Measurements from ENCODE around the gene LNX2. TPM values are rescaled to one million over a fixed set of nuclear protein-coding genes. Genes with fewer than 3 reads are reported as not detected.

The LNX2 gene
- total RNA-seq, 1 donor from 2014 or later, result 15.1 TPM

DNA sequence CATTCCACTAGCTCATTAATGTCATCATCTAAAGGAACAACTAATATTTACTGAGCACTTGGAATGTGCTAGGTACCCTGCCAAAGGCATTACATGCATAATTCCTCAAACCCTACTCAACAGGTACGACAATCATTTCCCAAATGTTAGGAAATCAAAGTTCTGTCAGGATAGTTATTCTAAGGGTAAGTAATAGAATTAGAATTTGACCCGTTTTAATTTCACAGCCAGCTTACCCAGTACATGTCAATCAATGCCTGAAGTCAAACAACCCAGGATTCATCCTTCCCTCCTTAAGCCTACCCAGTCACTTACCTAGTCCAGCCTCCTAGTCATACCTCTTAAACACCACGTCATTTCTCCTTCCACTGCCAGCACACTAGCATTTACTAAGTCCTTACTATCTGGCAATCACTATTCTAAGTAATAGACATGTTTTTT, 2.4 kb downstream of the LNX2 start:
- no peak overlapping the region for H3K27ac ChIP-seq
- peaks cover 10% of the 10 kb centered on the region for H3K27me3 Mint-ChIP-seq (ENCODE audit: insufficient read depth, low read depth)

DNA sequence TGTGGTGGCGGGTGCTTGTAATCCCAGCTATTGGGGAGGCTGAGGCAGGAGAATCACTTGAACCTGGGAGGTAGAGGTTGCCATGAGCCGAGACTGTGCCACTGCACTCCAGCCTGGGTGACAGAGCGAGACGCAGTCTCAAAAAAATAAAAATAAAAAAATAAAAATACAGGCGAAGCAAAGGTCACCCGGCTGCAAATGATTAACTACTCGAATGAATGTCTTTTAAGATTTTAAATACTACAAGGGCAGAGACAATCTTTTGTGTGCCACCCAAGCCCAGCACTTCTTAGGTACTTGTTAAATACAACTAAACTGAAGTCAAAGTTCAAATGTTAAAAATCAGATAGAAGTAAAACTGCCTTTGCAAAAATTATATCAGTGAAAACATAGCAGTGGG, 6.7 kb downstream of the LNX2 start:
- Histone ChIP-seq H3K9ac (no peak overlapping the region), H3K27me3 (no peaks in the 10 kb centered on the region), H4K20me1 (ENCODE audit: low read depth) (peaks cover 10% of the 10 kb centered on the region), H3K36me3 (no peaks in the 10 kb centered on the region), H3F3A (ENCODE audit: low read depth) (no peaks in the 10 kb centered on the region), H3K4me3 (no peak overlapping the region), H3K79me2 (ENCODE audit: low read depth) (peaks cover 91% of the 10 kb centered on the region), H3K4me1 (peaks cover 6% of the 10 kb centered on the region), H3K4me2 (no peak overlapping the region), H3K27ac (no peak overlapping the region), H3K9me3 (ENCODE audit: low read depth) (no peaks in the 10 kb centered on the region), H2AFZ (replicated peaks) (no peak overlapping the region)
- H3K4me1 Mint-ChIP-seq, result peaks cover 2% of the 10 kb centered on the region
- peaks cover 7% of the 10 kb centered on the region for H3K36me3 Mint-ChIP-seq
- H3K27me3 Mint-ChIP-seq (ENCODE audit: insufficient read depth, low read depth), result peaks cover 5% of the 10 kb centered on the region
- DNase-seq (ENCODE audit: low spot score), result no peak
- TF ChIP-seq EZH2 (IDR thresholded peaks at IDR 0.05), result no peak
- no peak overlapping the region for H3K27ac Mint-ChIP-seq
- no peak overlapping the region for H3K4me3 Mint-ChIP-seq
- H3K9me3 Mint-ChIP-seq, result peaks cover 2% of the 10 kb centered on the region

More for the DNA sequence above, 2.4 kb downstream of the LNX2 start:
- Mint-ChIP-seq H3K9me3 (peaks cover under 1% of the 10 kb centered on the region), H3K27ac (no peak overlapping the region), H3K36me3 (peaks cover 9% of the 10 kb centered on the region), H3K4me3 (no peak overlapping the region), H3K4me1 (peaks cover 22% of the 10 kb centered on the region)
- peaks cover 32% of the 10 kb centered on the region for H4K20me1 ChIP-seq (ENCODE audit: low read depth)
- H3K9ac ChIP-seq, result no peak overlapping the region
- H3K79me2 ChIP-seq (ENCODE audit: low read depth), result peaks cover 82% of the 10 kb centered on the region
- no peaks in the 10 kb centered on the region for H3K9me3 ChIP-seq (ENCODE audit: low read depth)
- H3K4me2 ChIP-seq, result peak overlapping the region; percentile 9
- H3K27me3 ChIP-seq, result no peaks in the 10 kb centered on the region
- no peak overlapping the region for H3K4me3 ChIP-seq
- no peak overlapping the region for H2AFZ ChIP-seq (replicated peaks)
- H3F3A ChIP-seq (ENCODE audit: low read depth), result peaks cover 20% of the 10 kb centered on the region
- H3K36me3 ChIP-seq, result peaks cover under 1% of the 10 kb centered on the region
- DNase-seq (ENCODE audit: low spot score), result no peak
- peaks cover 20% of the 10 kb centered on the region for H3K4me1 ChIP-seq
- no peak for TF ChIP-seq EZH2phosphoT487 (IDR thresholded peaks at IDR 0.05)
- TF ChIP-seq, protein P1, sequence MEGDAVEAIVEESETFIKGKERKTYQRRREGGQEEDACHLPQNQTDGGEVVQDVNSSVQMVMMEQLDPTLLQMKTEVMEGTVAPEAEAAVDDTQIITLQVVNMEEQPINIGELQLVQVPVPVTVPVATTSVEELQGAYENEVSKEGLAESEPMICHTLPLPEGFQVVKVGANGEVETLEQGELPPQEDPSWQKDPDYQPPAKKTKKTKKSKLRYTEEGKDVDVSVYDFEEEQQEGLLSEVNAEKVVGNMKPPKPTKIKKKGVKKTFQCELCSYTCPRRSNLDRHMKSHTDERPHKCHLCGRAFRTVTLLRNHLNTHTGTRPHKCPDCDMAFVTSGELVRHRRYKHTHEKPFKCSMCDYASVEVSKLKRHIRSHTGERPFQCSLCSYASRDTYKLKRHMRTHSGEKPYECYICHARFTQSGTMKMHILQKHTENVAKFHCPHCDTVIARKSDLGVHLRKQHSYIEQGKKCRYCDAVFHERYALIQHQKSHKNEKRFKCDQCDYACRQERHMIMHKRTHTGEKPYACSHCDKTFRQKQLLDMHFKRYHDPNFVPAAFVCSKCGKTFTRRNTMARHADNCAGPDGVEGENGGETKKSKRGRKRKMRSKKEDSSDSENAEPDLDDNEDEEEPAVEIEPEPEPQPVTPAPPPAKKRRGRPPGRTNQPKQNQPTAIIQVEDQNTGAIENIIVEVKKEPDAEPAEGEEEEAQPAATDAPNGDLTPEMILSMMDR (IDR thresholded peaks at IDR 0.05), result no peak
- no peak for TF ChIP-seq EZH2 (IDR thresholded peaks at IDR 0.05)

DNA sequence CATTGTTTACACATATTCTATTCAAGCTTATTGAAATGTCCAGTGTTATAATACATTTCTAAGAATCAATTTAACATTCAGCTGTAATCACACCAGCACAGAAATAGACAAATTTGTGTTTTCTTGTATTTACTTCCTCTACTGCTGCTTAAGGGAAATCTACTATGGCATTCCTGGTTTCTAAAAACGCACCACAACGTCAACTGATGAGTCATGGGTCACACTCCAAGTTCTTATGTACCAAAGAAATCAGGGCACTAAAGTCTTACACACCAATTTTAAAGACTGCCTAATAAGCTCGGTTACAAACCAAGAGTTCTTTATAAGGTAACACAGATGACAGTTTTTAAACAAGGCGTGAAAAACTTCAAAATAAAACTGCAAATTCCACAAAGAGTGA, 13.2 kb downstream of the LNX2 start:
- no peaks in the 10 kb centered on the region for H3K9me3 ChIP-seq (ENCODE audit: low read depth)
- no peak overlapping the region for H3K4me3 Mint-ChIP-seq
- no peak overlapping the region for H3K27ac ChIP-seq
- H3K4me2 ChIP-seq, result no peak overlapping the region
- peaks cover under 1% of the 10 kb centered on the region for H3K27me3 Mint-ChIP-seq (ENCODE audit: insufficient read depth, low read depth)
- no peaks in the 10 kb centered on the region for H3K27me3 ChIP-seq
- H3K9ac ChIP-seq, result no peak overlapping the region
- TF ChIP-seq EZH2phosphoT487 (IDR thresholded peaks at IDR 0.05), result no peak
- TF ChIP-seq, protein P1 (IDR thresholded peaks at IDR 0.05), result no peak
- no peak for TF ChIP-seq EZH2 (IDR thresholded peaks at IDR 0.05)
- H3K4me1 ChIP-seq, result peaks cover 4% of the 10 kb centered on the region
- no peak overlapping the region for H2AFZ ChIP-seq (replicated peaks)
- peaks cover 3% of the 10 kb centered on the region for H3K4me1 Mint-ChIP-seq
- H3K9me3 Mint-ChIP-seq, result no peaks in the 10 kb centered on the region
- H3K27ac Mint-ChIP-seq, result no peak overlapping the region
- no peaks in the 10 kb centered on the region for H4K20me1 ChIP-seq (ENCODE audit: low read depth)
- H3K4me3 ChIP-seq, result no peak overlapping the region
- DNase-seq (ENCODE audit: low spot score), result no peak
- H3K36me3 ChIP-seq, result no peaks in the 10 kb centered on the region
- peaks cover 52% of the 10 kb centered on the region for H3K79me2 ChIP-seq (ENCODE audit: low read depth)
- H3F3A ChIP-seq (ENCODE audit: low read depth), result no peaks in the 10 kb centered on the region
- H3K36me3 Mint-ChIP-seq, result no peaks in the 10 kb centered on the region

DNA sequence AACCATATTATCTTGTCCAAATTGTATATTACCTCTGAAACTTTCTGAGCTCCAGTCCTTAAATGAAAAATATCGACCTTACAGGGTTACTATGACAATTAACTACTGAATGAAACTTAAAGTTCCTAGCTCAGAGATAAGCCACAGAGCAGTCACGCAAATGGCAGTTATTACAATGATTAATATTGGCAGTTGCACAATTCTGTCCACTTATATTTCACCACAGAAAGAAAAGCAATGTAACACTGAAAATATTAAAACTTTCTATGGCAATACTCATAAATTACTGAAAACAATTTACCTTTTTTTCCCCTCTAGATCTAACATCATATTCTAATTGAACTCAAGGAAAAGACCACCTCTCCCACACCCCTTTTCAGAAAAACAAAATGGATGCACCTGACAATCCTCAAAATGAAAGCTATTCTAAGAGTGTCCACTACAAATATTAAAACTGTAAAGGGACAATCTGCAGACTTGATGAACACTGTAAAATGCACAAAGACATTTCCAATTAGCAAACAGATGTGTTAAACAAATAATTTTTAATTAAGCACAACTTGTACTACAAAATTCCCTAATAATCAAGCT, 14.6 kb downstream of the LNX2 start:
- Mint-ChIP-seq H3K27ac (no peak overlapping the region), H3K36me3 (no peaks in the 10 kb centered on the region), H3K27me3 (ENCODE audit: insufficient read depth, low read depth) (no peaks in the 10 kb centered on the region), H3K9me3 (no peaks in the 10 kb centered on the region), H3K4me1 (peaks cover 3% of the 10 kb centered on the region), H3K4me3 (no peak overlapping the region)
- peaks cover 4% of the 10 kb centered on the region for H3K4me1 ChIP-seq
- H3K9ac ChIP-seq, result no peak overlapping the region
- no peak overlapping the region for H3K4me3 ChIP-seq
- no peak overlapping the region for H2AFZ ChIP-seq (replicated peaks)
- no peaks in the 10 kb centered on the region for H3K27me3 ChIP-seq
- no peak overlapping the region for H3K4me2 ChIP-seq
- peaks cover 6% of the 10 kb centered on the region for H4K20me1 ChIP-seq (ENCODE audit: low read depth)
- no peaks in the 10 kb centered on the region for H3K9me3 ChIP-seq (ENCODE audit: low read depth)
- no peaks in the 10 kb centered on the region for H3F3A ChIP-seq (ENCODE audit: low read depth)
- no peak overlapping the region for H3K27ac ChIP-seq
- peaks cover 49% of the 10 kb centered on the region for H3K79me2 ChIP-seq (ENCODE audit: low read depth)
- H3K36me3 ChIP-seq, result no peaks in the 10 kb centered on the region
- TF ChIP-seq EZH2 (IDR thresholded peaks at IDR 0.05), result no peak
- TF ChIP-seq, protein P1 (IDR thresholded peaks at IDR 0.05), result no peak
- TF ChIP-seq EZH2phosphoT487 (IDR thresholded peaks at IDR 0.05), result no peak
- no peak for DNase-seq (ENCODE audit: low spot score)

Measured in neural progenitor cell (in vitro differentiated cells).